Measurements from ENCODE around the gene ANKLE1.

ANKLE1 gene

DNA sequence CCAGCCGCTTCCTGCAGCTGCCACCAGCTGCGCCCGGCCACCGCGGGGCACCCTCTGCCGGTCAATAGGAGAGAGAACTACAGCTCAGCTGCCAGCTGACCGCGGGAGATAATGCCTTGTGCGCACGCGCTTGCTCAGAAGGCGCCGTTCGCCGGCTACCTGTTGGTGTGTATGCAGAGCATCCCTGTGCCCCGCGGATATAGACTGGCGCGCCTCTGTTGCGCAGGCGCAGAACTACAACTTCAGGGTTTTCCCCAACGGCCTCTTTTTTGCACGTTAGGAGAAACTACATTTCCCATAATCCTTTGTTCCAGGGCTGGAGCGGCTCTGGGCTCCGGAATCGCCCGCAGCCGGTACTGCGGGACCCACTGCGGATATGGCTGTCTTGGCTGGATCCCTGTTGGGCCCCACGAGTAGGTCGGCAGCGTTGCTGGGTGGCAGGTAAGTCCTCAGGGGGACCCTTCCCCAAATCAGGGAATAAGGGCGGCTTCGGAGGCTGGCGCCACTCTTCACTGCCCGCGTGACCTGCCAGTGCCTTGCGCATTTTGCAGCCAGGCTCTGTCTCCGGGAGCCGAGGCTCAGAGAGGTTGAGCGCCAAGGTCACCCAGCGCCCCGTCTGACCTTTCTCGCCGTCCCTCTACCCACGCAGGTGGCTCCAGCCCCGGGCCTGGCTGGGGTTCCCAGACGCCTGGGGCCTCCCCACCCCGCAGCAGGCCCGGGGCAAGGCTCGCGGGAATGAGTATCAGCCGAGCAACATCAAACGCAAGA is 24.0 kb downstream of the ANKLE1 start, which contains the start of gene MRPL34 (continued):
- TF ChIP-seq ZNF362 (tag by site-specific recombination; IDR thresholded peaks at IDR 0.05): no peak
- no peak; the same call in 1 of the 2 replicates for TF ChIP-seq ZNF18 (tag by site-specific recombination; IDR thresholded peaks at IDR 0.05)
- 0 out of 2 replicates have a peak, but pooled peaks have one; percentile 5 for TF ChIP-seq WT1 (tag by site-specific recombination; IDR thresholded peaks at IDR 0.05)
- no peak for TF ChIP-seq TRIM28 (IDR thresholded peaks at IDR 0.05; ENCODE audit: borderline replicate concordance, low read length)
- TF ChIP-seq ZNF426 (tag by site-specific recombination; IDR thresholded peaks at IDR 0.05): no peak
- peak; percentile 59 for TF ChIP-seq ZBTB8A (tag by site-specific recombination; IDR thresholded peaks at IDR 0.05)
- TF ChIP-seq, protein P1, sequence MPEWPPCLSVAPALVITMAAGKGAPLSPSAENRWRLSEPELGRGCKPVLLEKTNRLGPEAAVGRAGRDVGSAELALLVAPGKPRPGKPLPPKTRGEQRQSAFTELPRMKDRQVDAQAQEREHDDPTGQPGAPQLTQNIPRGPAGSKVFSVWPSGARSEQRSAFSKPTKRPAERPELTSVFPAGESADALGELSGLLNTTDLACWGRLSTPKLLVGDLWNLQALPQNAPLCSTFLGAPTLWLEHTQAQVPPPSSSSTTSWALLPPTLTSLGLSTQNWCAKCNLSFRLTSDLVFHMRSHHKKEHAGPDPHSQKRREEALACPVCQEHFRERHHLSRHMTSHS (tag by site-specific recombination; IDR thresholded peaks at IDR 0.05): no peak
- 0 out of 2 replicates have a peak, but pooled peaks have one; percentile 1 for TF ChIP-seq ZNF324 (tag by site-specific recombination; IDR thresholded peaks at IDR 0.05)
- TF ChIP-seq ZNF76 (tag by site-specific recombination; IDR thresholded peaks at IDR 0.05; ENCODE audit: borderline replicate concordance, low read depth): peak; percentile 94
- no peak for TF ChIP-seq SETDB1 (IDR thresholded peaks at IDR 0.05; ENCODE audit: insufficient read length, low read length)
- peak; percentile 65 for TF ChIP-seq ZBTB26 (tag by site-specific recombination; optimal IDR thresholded peaks at IDR 0.05)
- peak; percentile 42 for TF ChIP-seq YY1 (tag by site-specific recombination; IDR thresholded peaks at IDR 0.05)
- no peak for TF ChIP-seq ZFP41 (tag by site-specific recombination; IDR thresholded peaks at IDR 0.05; ENCODE audit: borderline replicate concordance)
- TF ChIP-seq ZNF560 (tag by site-specific recombination; IDR thresholded peaks at IDR 0.05; ENCODE audit: borderline replicate concordance): no peak
- peak; percentile 47; the same call in 1 of the 2 replicates for TF ChIP-seq ZBTB21 (tag by site-specific recombination; IDR thresholded peaks at IDR 0.05)
- TF ChIP-seq BCL11B (tag by site-specific recombination; IDR thresholded peaks at IDR 0.05; ENCODE audit: low read depth): 0 out of 2 replicates have a peak, but pooled peaks have one; percentile 10
- no peak for TF ChIP-seq AEBP2 (tag by site-specific recombination; IDR thresholded peaks at IDR 0.05; ENCODE audit: borderline replicate concordance)
- no peak for TF ChIP-seq PRDM4 (tag by site-specific recombination; IDR thresholded peaks at IDR 0.05)
- TF ChIP-seq, protein P2, sequence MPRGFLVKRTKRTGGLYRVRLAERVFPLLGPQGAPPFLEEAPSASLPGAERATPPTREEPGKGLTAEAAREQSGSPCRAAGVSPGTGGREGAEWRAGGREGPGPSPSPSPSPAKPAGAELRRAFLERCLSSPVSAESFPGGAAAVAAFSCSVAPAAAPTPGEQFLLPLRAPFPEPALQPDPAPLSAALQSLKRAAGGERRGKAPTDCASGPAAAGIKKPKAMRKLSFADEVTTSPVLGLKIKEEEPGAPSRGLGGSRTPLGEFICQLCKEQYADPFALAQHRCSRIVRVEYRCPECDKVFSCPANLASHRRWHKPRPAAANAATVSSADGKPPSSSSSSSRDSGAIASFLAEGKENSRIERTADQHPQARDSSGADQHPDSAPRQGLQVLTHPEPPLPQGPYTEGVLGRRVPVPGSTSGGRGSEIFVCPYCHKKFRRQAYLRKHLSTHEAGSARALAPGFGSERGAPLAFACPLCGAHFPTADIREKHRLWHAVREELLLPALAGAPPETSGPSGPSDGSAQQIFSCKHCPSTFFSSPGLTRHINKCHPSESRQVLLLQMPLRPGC (tag by site-specific recombination; IDR thresholded peaks at IDR 0.05): peak; percentile 68
- TF ChIP-seq, protein P3, sequence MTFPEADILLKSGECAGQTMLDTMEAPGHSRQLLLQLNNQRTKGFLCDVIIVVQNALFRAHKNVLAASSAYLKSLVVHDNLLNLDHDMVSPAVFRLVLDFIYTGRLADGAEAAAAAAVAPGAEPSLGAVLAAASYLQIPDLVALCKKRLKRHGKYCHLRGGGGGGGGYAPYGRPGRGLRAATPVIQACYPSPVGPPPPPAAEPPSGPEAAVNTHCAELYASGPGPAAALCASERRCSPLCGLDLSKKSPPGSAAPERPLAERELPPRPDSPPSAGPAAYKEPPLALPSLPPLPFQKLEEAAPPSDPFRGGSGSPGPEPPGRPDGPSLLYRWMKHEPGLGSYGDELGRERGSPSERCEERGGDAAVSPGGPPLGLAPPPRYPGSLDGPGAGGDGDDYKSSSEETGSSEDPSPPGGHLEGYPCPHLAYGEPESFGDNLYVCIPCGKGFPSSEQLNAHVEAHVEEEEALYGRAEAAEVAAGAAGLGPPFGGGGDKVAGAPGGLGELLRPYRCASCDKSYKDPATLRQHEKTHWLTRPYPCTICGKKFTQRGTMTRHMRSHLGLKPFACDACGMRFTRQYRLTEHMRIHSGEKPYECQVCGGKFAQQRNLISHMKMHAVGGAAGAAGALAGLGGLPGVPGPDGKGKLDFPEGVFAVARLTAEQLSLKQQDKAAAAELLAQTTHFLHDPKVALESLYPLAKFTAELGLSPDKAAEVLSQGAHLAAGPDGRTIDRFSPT (tag by site-specific recombination; IDR thresholded peaks at IDR 0.05): peak; percentile 99; the same call in 1 of the 2 replicates
- no peak for TF ChIP-seq ZNF830 (tag by site-specific recombination; IDR thresholded peaks at IDR 0.05; ENCODE audit: low read depth)
- TF ChIP-seq, protein P4, sequence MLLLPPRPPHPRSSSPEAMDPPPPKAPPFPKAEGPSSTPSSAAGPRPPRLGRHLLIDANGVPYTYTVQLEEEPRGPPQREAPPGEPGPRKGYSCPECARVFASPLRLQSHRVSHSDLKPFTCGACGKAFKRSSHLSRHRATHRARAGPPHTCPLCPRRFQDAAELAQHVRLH (tag by site-specific recombination; IDR thresholded peaks at IDR 0.05): no peak; the same call in 1 of the 2 replicates

Data from HEK293 (cell line).